Prostate gland (tissue), 2 donors: Measurements from ENCODE around the gene SOX9. TPM values are rescaled to one million over a fixed set of nuclear protein-coding genes. Genes with fewer than 3 reads are reported as not detected.

ENCODE experiments used
- DNase-seq: peaks from one replicate; pipeline ENCODE4 v3.0.0-alpha.2; 2019; ENCODE audit warnings: low spot score
- H3K27ac ChIP-seq, 2 donors: fragments of 200-600 bp; sonication (generic); 2 replicates each; pipeline ENCODE4 v1.5.1; 2017 to 2019
- H3K27me3 ChIP-seq: fragments of 200-600 bp; sonication (generic); replicated peaks from 2 replicates; pipeline ENCODE4 v1.5.1; 2019; ENCODE audit not compliant: insufficient read depth
- H3K36me3 ChIP-seq, 2 donors: fragments of 200-600 bp; sonication (generic); 1 replicate in 1 of 2; 2 replicates in 1 of 2; pipeline versions ENCODE4 v1.5.1 to v1.8.1; 2017 to 2019
- H3K4me1 ChIP-seq: fragments of 200-600 bp; sonication (generic); replicated peaks from 2 replicates; pipeline ENCODE4 v1.5.1; 2019
- H3K4me3 ChIP-seq, 2 donors: fragments of 200-600 bp; sonication (generic); 2 replicates each; pipeline ENCODE4 v1.5.1; 2017 to 2019
- H3K9me3 ChIP-seq: fragments of 200-600 bp; sonication (generic); 2 replicates; pipeline ENCODE4 v1.5.1; 2017
- CTCF ChIP-seq, 4 experiments: fragments of 200-600 bp in 2 of 4; fragments of 450-650 bp in 2 of 4; sonication (generic) in 2 of 4; IDR thresholded peaks; 1 replicate in 3 of 4; 2 replicates in 1 of 4; pipeline ENCODE4 v1.5.1; 2016 to 2019; ENCODE audit warnings: antibody characterized with exemption in 4 of 4, mild to moderate bottlenecking in 2 of 4, moderate library complexity in 2 of 4
- POLR2A ChIP-seq: fragments of 450-650 bp; IDR thresholded peaks from one replicate; pipeline ENCODE4 v1.6.1; 2016; ENCODE audit warnings: antibody characterized with exemption, mild to moderate bottlenecking
- POLR2AphosphoS5 ChIP-seq: sonication (generic); formaldehyde crosslinking; IDR thresholded peaks from one replicate; pipeline ENCODE4 v1.6.1; 2017; ENCODE audit warnings: antibody characterized with exemption
- WGBS: methylation state at CpG from one replicate; pipeline ENCODE4 v1.1.5; 2018; 5-methylcytosine and 5-hydroxymethylcytosine counted together
- intact Hi-C: fragments of 100-400 bp; cut with DNase I; formaldehyde crosslinking; loops from one replicate; pipeline ENCODE4 v1.14.2; 2022
- total RNA-seq, 2 donors: library from RNA; depleted of rRNA; stranded (reverse); fragments of >200 nt; gene quantifications; one replicate each; pipeline ENCODE4 v1.1.0, GENCODE V29; 2016

Gene SOX9
- total RNA-seq: 100 to 1,000 TPM in 1 of 2 donors, 10 to 100 TPM in 1; 92.8 to 204 TPM

- Histone ChIP-seq H3K4me3 (peak within 1 kb of the TSS; percentile 78 to 81), H3K27ac (peak within 1 kb of the TSS; percentile 86 to 90), H3K36me3 (no peaks in the 10 kb centered on the region), H3K9me3 (no peaks in the 10 kb centered on the region), H3K4me1 (peaks cover 3% of the 10 kb centered on the region), H3K27me3 (no peaks in the 10 kb centered on the region)
- intact Hi-C loops: no loop called here
- TF ChIP-seq POLR2A (peak; percentile 91), CTCF (IDR thresholded peaks at IDR 0.05) (no peak), POLR2AphosphoS5 (peak; percentile 95)
- DNase-seq: peak; percentile 97
- WGBS: 1% methylated on average over 27 of the region's 27 CpGs
Measured at GRCh38 chr17:72120642-72121163, at the start of gene SOX9. SOX9 (plus strand) TSS chr17:72121020; CDS start chr17:72121392, 372 bp downstream.

- 85% methylated on average over 4 of the region's 4 CpGs for WGBS
- Histone ChIP-seq H3K9me3 (no peaks in the 10 kb centered on the region), H3K36me3 (no peaks in the 10 kb centered on the region), H3K4me1 (no peaks in the 10 kb centered on the region), H3K27ac (no peak overlapping the region), H3K4me3 (no peak overlapping the region), H3K27me3 (no peaks in the 10 kb centered on the region)
- no peak for TF ChIP-seq CTCF (IDR thresholded peaks at IDR 0.05)
- TF ChIP-seq POLR2AphosphoS5: no peak
- TF ChIP-seq POLR2A: no peak
- intact Hi-C loops: no loop called here
- no peak for DNase-seq
Measured at GRCh38 chr17:72071330-72071729, 49.5 kb upstream of the SOX9 start.

- TF ChIP-seq CTCF (IDR thresholded peaks at IDR 0.05) (no peak), POLR2A (no peak), POLR2AphosphoS5 (no peak)
- Histone ChIP-seq H3K27me3 (peaks cover 2% of the 10 kb centered on the region), H3K4me3 (no peak overlapping the region), H3K4me1 (no peaks in the 10 kb centered on the region), H3K36me3 (no peaks in the 10 kb centered on the region), H3K27ac (no peak overlapping the region), H3K9me3 (no peaks in the 10 kb centered on the region)
- intact Hi-C loops: no loop called here
- WGBS: 84% methylated on average over 7 of the region's 7 CpGs
- no peak for DNase-seq
Measured at GRCh38 chr17:72075995-72076677, 44.7 kb upstream of the SOX9 start.

GRCh38 chr17:72076678-72077030, 44.2 kb upstream of the SOX9 start:
- Histone ChIP-seq H3K36me3 (no peaks in the 10 kb centered on the region), H3K4me1 (no peaks in the 10 kb centered on the region), H3K9me3 (no peaks in the 10 kb centered on the region), H3K27me3 (peaks cover 2% of the 10 kb centered on the region), H3K27ac (no peak overlapping the region), H3K4me3 (no peak overlapping the region)
- intact Hi-C loops: no loop called here
- no peak for DNase-seq
- no peak for TF ChIP-seq POLR2AphosphoS5
- 93% methylated on average over 3 of the region's 3 CpGs for WGBS

GRCh38 chr17:72077326-72077960, 43.4 kb upstream of the SOX9 start:
- Histone ChIP-seq H3K4me3 (no peak overlapping the region), H3K4me1 (no peaks in the 10 kb centered on the region), H3K27ac (no peak overlapping the region), H3K36me3 (no peaks in the 10 kb centered on the region), H3K27me3 (peaks cover 2% of the 10 kb centered on the region), H3K9me3 (no peaks in the 10 kb centered on the region)
- intact Hi-C loops: no loop called here
- no peak for TF ChIP-seq POLR2AphosphoS5
- no peak for TF ChIP-seq CTCF (IDR thresholded peaks at IDR 0.05)
- TF ChIP-seq POLR2A: no peak
- DNase-seq: no peak
- WGBS: 88% methylated on average over 4 of the region's 4 CpGs
